Astrocyte (in vitro differentiated cells and primary cell): Measurements from ENCODE around the gene NEURL3. TPM values are rescaled to one million over a fixed set of nuclear protein-coding genes. Genes with fewer than 3 reads are reported as not detected.

ENCODE experiments used
- DNase-seq: peaks from one replicate; pipeline ENCODE4 v3.0.0-alpha.2; 2010; ENCODE audit warnings: low read depth
- FAIRE-seq: peaks from 2 replicates; lab custom pipeline; 2011; peaks lifted over from hg19 to GRCh38; lab: Jason Lieb, UNC
- H2AFZ ChIP-seq: 2 replicates; pipeline ENCODE4 v1.6.0; 2012; ENCODE audit warnings: low read depth, low read length, inconsistent platforms
- H3K27ac ChIP-seq: 2 replicates; pipeline ENCODE4 v1.5.1; 2011; ENCODE audit warnings: low read depth, low read length, inconsistent platforms
- H3K27me3 ChIP-seq: 2 replicates; pipeline ENCODE4 v1.6.0; 2011; ENCODE audit warnings: low read length, inconsistent platforms; ENCODE audit not compliant: insufficient read depth
- H3K36me3 ChIP-seq: 2 replicates; pipeline ENCODE4 v1.5.1; 2011; ENCODE audit warnings: low read length, inconsistent platforms; ENCODE audit not compliant: insufficient read depth
- H3K4me1 ChIP-seq: 2 replicates; pipeline ENCODE4 v1.5.1; 2011; ENCODE audit warnings: low read length, inconsistent platforms; ENCODE audit not compliant: insufficient read depth
- H3K4me2 ChIP-seq: 2 replicates; pipeline ENCODE4 v1.6.0; 2012; ENCODE audit warnings: low read length, inconsistent platforms
- H3K4me3 ChIP-seq: 2 replicates; pipeline ENCODE4 v1.5.1; 2011; ENCODE audit warnings: low read depth, mild to moderate bottlenecking, low read length, inconsistent platforms; ENCODE audit not compliant: insufficient read depth
- H3K79me2 ChIP-seq: 2 replicates; pipeline ENCODE4 v1.6.0; 2012; ENCODE audit warnings: mild to moderate bottlenecking, low read length, inconsistent platforms; ENCODE audit not compliant: insufficient read depth
- H3K9ac ChIP-seq: 2 replicates; pipeline ENCODE4 v1.6.0; 2012; ENCODE audit warnings: mild to moderate bottlenecking, low read length, inconsistent platforms
- H3K9me3 ChIP-seq: 2 replicates; pipeline ENCODE4 v1.5.1; 2012; ENCODE audit warnings: low read depth, mild to moderate bottlenecking, low read length, inconsistent platforms; ENCODE audit not compliant: insufficient read depth
- H4K20me1 ChIP-seq: 2 replicates; pipeline ENCODE4 v1.6.0; 2012; ENCODE audit warnings: low read length, inconsistent platforms; ENCODE audit not compliant: insufficient read depth
- H3K27ac Mint-ChIP-seq: one replicate; pipeline ENCODE4 v1.8.0; 2021; ENCODE audit warnings: mild to moderate bottlenecking, mixed read lengths; ENCODE audit not compliant: unreplicated experiment
- H3K27me3 Mint-ChIP-seq: one replicate; pipeline ENCODE4 v1.8.0; 2021; ENCODE audit warnings: low read depth, mixed read lengths; ENCODE audit not compliant: unreplicated experiment
- H3K36me3 Mint-ChIP-seq: one replicate; pipeline ENCODE4 v1.8.0; 2021; ENCODE audit warnings: low read depth, mixed read lengths; ENCODE audit not compliant: unreplicated experiment
- H3K4me1 Mint-ChIP-seq: one replicate; pipeline ENCODE4 v1.8.0; 2021; ENCODE audit warnings: low read depth, mixed read lengths; ENCODE audit not compliant: unreplicated experiment
- H3K4me3 Mint-ChIP-seq: one replicate; pipeline ENCODE4 v1.8.0; 2021; ENCODE audit warnings: mild to moderate bottlenecking, moderate library complexity, mixed read lengths; ENCODE audit not compliant: unreplicated experiment
- H3K9me3 Mint-ChIP-seq: one replicate; pipeline ENCODE4 v1.8.0; 2021; ENCODE audit warnings: mild to moderate bottlenecking, mixed read lengths; ENCODE audit not compliant: unreplicated experiment
- CTCF ChIP-seq: IDR thresholded peaks from 2 replicates; pipeline ENCODE4 v1.5.1; 2011; ENCODE audit warnings: low read depth, mild to moderate bottlenecking, inconsistent platforms, low read length, moderate library complexity; ENCODE audit not compliant: insufficient read depth
- EZH2 ChIP-seq: IDR thresholded peaks from 2 replicates; pipeline ENCODE4 v1.6.1; 2012; ENCODE audit warnings: mild to moderate bottlenecking, low read length, inconsistent platforms; ENCODE audit not compliant: insufficient read depth
- total RNA-seq: library from RNA; stranded (reverse); gene quantifications from 2 replicates; pipeline ENCODE4 v1.2.1, GENCODE V29; 2021

The NEURL3 gene
- total RNA-seq, 1 donor from 2014 or later = 0.34 TPM

GRCh38 chr2:96502891-96503636 is 2.1 kb downstream of the NEURL3 start:
- H3K4me1 Mint-ChIP-seq = peaks cover 10% of the 10 kb centered on the region
- H3K9me3 Mint-ChIP-seq = no peaks in the 10 kb centered on the region

GRCh38 chr2:96501886-96502810 is 3.0 kb downstream of the NEURL3 start:
- H3K36me3 Mint-ChIP-seq = no peaks in the 10 kb centered on the region
- Histone ChIP-seq H3K79me2 (no peaks in the 10 kb centered on the region), H3K4me3 (no peak overlapping the region), H3K9me3 (no peaks in the 10 kb centered on the region), H4K20me1 (no peaks in the 10 kb centered on the region), H3K27me3 (peaks cover 30% of the 10 kb centered on the region), H3K9ac (no peak overlapping the region), H3K36me3 (no peaks in the 10 kb centered on the region), H3K4me1 (peaks cover 7% of the 10 kb centered on the region), H2AFZ (no peak overlapping the region), H3K4me2 (no peak overlapping the region), H3K27ac (no peak overlapping the region)
- FAIRE-seq = no peak
- no peaks in the 10 kb centered on the region for H3K9me3 Mint-ChIP-seq
- no peak for DNase-seq
- TF ChIP-seq CTCF = no peak
- no peak for TF ChIP-seq EZH2
- peaks cover 19% of the 10 kb centered on the region for H3K27me3 Mint-ChIP-seq
- peaks cover 10% of the 10 kb centered on the region for H3K4me1 Mint-ChIP-seq
- H3K4me3 Mint-ChIP-seq = no peak overlapping the region
- H3K27ac Mint-ChIP-seq = no peak overlapping the region

More at GRCh38 chr2:96502891-96503636, 2.1 kb downstream of the NEURL3 start:
- Histone ChIP-seq H3K4me2 (no peak overlapping the region), H3K4me1 (peaks cover 7% of the 10 kb centered on the region), H3K9me3 (no peaks in the 10 kb centered on the region), H4K20me1 (no peaks in the 10 kb centered on the region), H3K9ac (no peak overlapping the region), H3K27ac (no peak overlapping the region), H3K36me3 (no peaks in the 10 kb centered on the region), H3K4me3 (no peak overlapping the region), H3K79me2 (no peaks in the 10 kb centered on the region), H3K27me3 (peaks cover 26% of the 10 kb centered on the region), H2AFZ (no peak overlapping the region)
- DNase-seq (no peak), FAIRE-seq (no peak)
- Mint-ChIP-seq H3K4me3 (no peak overlapping the region), H3K27me3 (peaks cover 20% of the 10 kb centered on the region), H3K27ac (no peak overlapping the region), H3K36me3 (no peaks in the 10 kb centered on the region)
- no peak for TF ChIP-seq CTCF
- no peak for TF ChIP-seq EZH2
